ENCODE measurements around the gene PRDX4. TPM values are rescaled to one million over a fixed set of nuclear protein-coding genes. Genes with fewer than 3 reads are reported as not detected.

Gene PRDX4
- polyA plus RNA-seq, 1 donor (not counting 4 experiments of a cell fraction or from before 2014, with no cell fraction given): 101 TPM

GRCh38 chrX:23623797-23624196, 43.5 kb upstream of the PRDX4 start:
- Histone ChIP-seq H3K27me3 (ENCODE audit: control insufficient read depth, extremely low read depth, insufficient read depth, low read length) (no peaks in the 10 kb centered on the region), H3K4me2 (ENCODE audit: control insufficient read depth, extremely low read depth, insufficient read depth, low read depth, low read length) (no peak overlapping the region), H3K79me2 (ENCODE audit: control insufficient read depth, insufficient read depth, low read length) (no peaks in the 10 kb centered on the region), H3K4me1 (ENCODE audit: control insufficient read depth, extremely low read depth, insufficient read depth, low read length) (no peaks in the 10 kb centered on the region), H3K9me3 (ENCODE audit: control insufficient read depth, low read depth, low read length) (no peaks in the 10 kb centered on the region), H4K20me1 (ENCODE audit: control insufficient read depth, extremely low read depth, insufficient read depth, low read length) (no peaks in the 10 kb centered on the region), H3K4me3 (ENCODE audit: control insufficient read depth in 2 of 3, extremely low read depth in 1 of 3, insufficient read depth in 2 of 3, low read depth in 1 of 3, low read length in 3 of 3) (no peak overlapping the region), H2AFZ (ENCODE audit: control insufficient read depth, low read length) (no peak overlapping the region), H3K36me3 (ENCODE audit: control insufficient read depth in 2 of 2, extremely low read depth in 1 of 2, insufficient read depth in 2 of 2, low read length in 2 of 2) (no peaks in the 10 kb centered on the region), H3K27ac (ENCODE audit: control insufficient read depth, insufficient read depth, low read length) (no peak overlapping the region), H3K9ac (ENCODE audit: control insufficient read depth, extremely low read depth, insufficient read depth, low read length) (no peak overlapping the region), H3K9me1 (ENCODE audit: control insufficient read depth, extremely low read depth, insufficient read depth, low read length) (no peaks in the 10 kb centered on the region)
- FAIRE-seq (no peak), DNase-seq (ENCODE audit: low read depth, low spot score) (no peak)
- dilution Hi-C loops (cut with MboI; ENCODE audit: extremely low pct_ligation_motif_present, low sequenced_read_pairs): no loop called here
- no peak for TF ChIP-seq EZH2 (IDR thresholded peaks at IDR 0.05; ENCODE audit: low read length)
- no peak for TF ChIP-seq CTCF (optimal IDR thresholded peaks at IDR 0.05 in 1 of 3, IDR thresholded peaks at IDR 0.05 in 1 of 3, conservative IDR thresholded peaks at IDR 0.05 in 1 of 3; ENCODE audit: extremely low read depth in 1 of 3, insufficient read depth in 2 of 3, low read length in 3 of 3)

- H3K9me3 ChIP-seq (ENCODE audit: control insufficient read depth, low read depth, low read length): no peaks in the 10 kb centered on the region
- TF ChIP-seq CTCF (optimal IDR thresholded peaks at IDR 0.05 in 1 of 3, IDR thresholded peaks at IDR 0.05 in 1 of 3, conservative IDR thresholded peaks at IDR 0.05 in 1 of 3; ENCODE audit: extremely low read depth in 1 of 3, insufficient read depth in 2 of 3, low read length in 3 of 3) (no peak), EZH2 (IDR thresholded peaks at IDR 0.05; ENCODE audit: low read length) (no peak)
- H3K36me3 ChIP-seq (ENCODE audit: control insufficient read depth in 2 of 2, extremely low read depth in 1 of 2, insufficient read depth in 2 of 2, low read length in 2 of 2): no peaks in the 10 kb centered on the region
- no peak overlapping the region for H3K4me2 ChIP-seq (ENCODE audit: control insufficient read depth, extremely low read depth, insufficient read depth, low read depth, low read length)
- FAIRE-seq (no peak), DNase-seq (ENCODE audit: low read depth, low spot score) (no peak)
- no peaks in the 10 kb centered on the region for H3K4me1 ChIP-seq (ENCODE audit: control insufficient read depth, extremely low read depth, insufficient read depth, low read length)
- H3K4me3 ChIP-seq (ENCODE audit: control insufficient read depth in 2 of 3, extremely low read depth in 1 of 3, insufficient read depth in 2 of 3, low read depth in 1 of 3, low read length in 3 of 3): no peak overlapping the region
- H3K27ac ChIP-seq (ENCODE audit: control insufficient read depth, insufficient read depth, low read length): no peak overlapping the region
- dilution Hi-C loops (cut with MboI; ENCODE audit: extremely low pct_ligation_motif_present, low sequenced_read_pairs): no loop called here
- H3K9me1 ChIP-seq (ENCODE audit: control insufficient read depth, extremely low read depth, insufficient read depth, low read length): no peaks in the 10 kb centered on the region
- no peaks in the 10 kb centered on the region for H3K79me2 ChIP-seq (ENCODE audit: control insufficient read depth, insufficient read depth, low read length)
- H4K20me1 ChIP-seq (ENCODE audit: control insufficient read depth, extremely low read depth, insufficient read depth, low read length): no peaks in the 10 kb centered on the region
- H3K9ac ChIP-seq (ENCODE audit: control insufficient read depth, extremely low read depth, insufficient read depth, low read length): no peak overlapping the region
- no peaks in the 10 kb centered on the region for H3K27me3 ChIP-seq (ENCODE audit: control insufficient read depth, extremely low read depth, insufficient read depth, low read length)
- no peak overlapping the region for H2AFZ ChIP-seq (ENCODE audit: control insufficient read depth, low read length)
Observed at GRCh38 chrX:23626651-23627050, 40.6 kb upstream of the PRDX4 start.

Measured in keratinocyte (primary cell).